Esophagus muscularis mucosa (tissue), 4 donors: ENCODE results near the gene SBNO2. TPM values are rescaled to one million over a fixed set of nuclear protein-coding genes. Genes with fewer than 3 reads are reported as not detected.

ENCODE experiments used
- DNase-seq: peaks from one replicate; pipeline ENCODE4 v3.0.0-alpha.2; 2017; ENCODE audit errors: extremely low spot score
- H3K27ac ChIP-seq, 4 donors: fragments of 200-600 bp; sonication (generic); replicated peaks in 1 of 4; 1 replicate in 3 of 4; 2 replicates in 1 of 4; pipeline ENCODE4 v1.5.1; 2016 to 2019; ENCODE audit warnings: mild to moderate bottlenecking in 1 of 4
- H3K27me3 ChIP-seq, 4 donors: fragments of 200-600 bp; sonication (generic); one replicate each; pipeline versions ENCODE4 v1.5.1 to v1.6.0; 2016 to 2019
- H3K36me3 ChIP-seq, 4 donors: fragments of 200-600 bp; sonication (generic); one replicate each; pipeline ENCODE4 v1.5.1; 2016 to 2019
- H3K4me1 ChIP-seq, 4 donors: fragments of 200-600 bp; sonication (generic); one replicate each; pipeline ENCODE4 v1.5.1; 2016 to 2019
- H3K4me3 ChIP-seq, 4 donors: fragments of 200-600 bp; sonication (generic); 1 replicate in 2 of 4; 2 replicates in 2 of 4; pipeline ENCODE4 v1.5.1; 2016 to 2019; ENCODE audit warnings: mild to moderate bottlenecking in 4 of 4, moderate library complexity in 1 of 4
- H3K9me3 ChIP-seq, 4 donors: fragments of 200-600 bp; sonication (generic); 1 replicate in 3 of 4; 2 replicates in 1 of 4; pipeline ENCODE4 v1.5.1; 2016 to 2019
- EP300 ChIP-seq: sonication (generic); formaldehyde crosslinking; IDR thresholded peaks from one replicate; pipeline ENCODE4 v1.6.1; 2017; ENCODE audit warnings: antibody characterized with exemption
- POLR2A ChIP-seq: fragments of 450-650 bp; IDR thresholded peaks from one replicate; pipeline ENCODE4 v1.6.1; 2017; ENCODE audit warnings: antibody characterized with exemption, moderate library complexity, mild to moderate bottlenecking, low read depth
- POLR2AphosphoS5 ChIP-seq, 2 donors: sonication (generic); formaldehyde crosslinking; IDR thresholded peaks; one replicate each; pipeline ENCODE4 v1.6.1; 2017; ENCODE audit warnings: antibody characterized with exemption in 2 of 2
- WGBS: methylation state at CpG from one replicate; pipeline ENCODE4 v1.1.5; 2018; 5-methylcytosine and 5-hydroxymethylcytosine counted together
- intact Hi-C: fragments of 100-400 bp; cut with DNase I; formaldehyde crosslinking; loops from one replicate; pipeline ENCODE4 v1.15.1; 2023
- total RNA-seq, 4 donors: library from RNA; depleted of rRNA; stranded (reverse); fragments of >200 nt; gene quantifications; one replicate each; pipeline versions ENCODE4 v1.1.0 to v1.2.1, GENCODE V29; 2016
- TF ChIP-seq, protein P1 (sequence below), 3 experiments: fragments of 200-600 bp in 2 of 3; fragments of 450-650 bp in 1 of 3; sonication (generic) in 2 of 3; IDR thresholded peaks; one replicate each; pipeline ENCODE4 v1.5.1; 2017 to 2019; ENCODE audit warnings: antibody characterized with exemption in 3 of 3, mild to moderate bottlenecking in 2 of 3, moderate library complexity in 1 of 3

SBNO2 gene
- total RNA-seq, 4 donors from 2014 or later = 16.2 to 141 (median 30.5) TPM

DNA sequence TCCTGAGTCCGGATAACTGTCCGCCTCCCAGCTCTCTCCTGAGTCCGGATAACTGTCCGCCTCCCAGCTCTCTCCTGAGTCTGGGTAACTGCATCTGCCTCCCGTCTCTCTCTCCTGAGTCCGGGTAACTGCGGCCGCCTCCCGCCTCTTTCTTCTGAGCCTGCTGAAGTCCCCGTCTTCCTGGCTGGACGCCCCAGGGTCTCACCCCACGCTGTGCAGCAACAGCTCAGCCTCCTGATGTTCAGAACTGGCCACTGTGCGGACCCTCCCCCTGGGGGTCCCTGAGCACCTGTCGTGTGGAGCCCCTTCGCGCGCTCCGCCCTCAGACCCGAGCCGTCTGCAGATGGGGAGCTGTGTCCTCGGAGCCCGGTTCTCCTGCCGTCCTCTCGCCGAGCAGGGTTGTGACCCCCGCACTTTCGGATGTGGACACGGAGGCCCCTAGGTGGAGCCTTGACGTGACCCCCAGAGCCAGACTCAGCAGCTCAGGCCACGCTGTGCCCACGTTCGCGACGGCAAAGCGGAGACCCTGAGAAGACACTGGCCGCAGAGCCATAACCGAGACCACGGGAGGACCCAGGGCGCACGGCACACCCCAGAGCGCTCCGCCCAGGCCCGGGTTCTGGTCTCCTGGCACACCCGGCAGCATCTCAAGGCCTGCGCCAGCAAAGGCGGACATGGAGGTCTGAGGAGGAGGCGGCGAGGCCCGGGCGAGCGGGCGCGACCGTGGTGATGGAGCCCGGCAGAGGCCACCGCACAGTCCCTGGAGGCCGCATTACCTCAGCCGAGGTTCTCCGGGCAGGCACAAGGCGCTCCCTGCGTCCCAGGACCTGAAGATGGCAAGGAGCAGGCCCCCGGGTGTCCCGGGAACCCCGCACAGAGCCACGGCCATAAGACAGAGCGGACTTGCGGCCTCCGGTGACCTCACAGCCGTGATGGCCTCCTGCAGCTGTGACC, 15.9 kb downstream of the SBNO2 start:
- WGBS = 92% methylated on average over 46 of the region's 69 CpGs
- Histone ChIP-seq H3K36me3 (peaks cover 0 to 30% (median 26%) of the 10 kb centered on the region in 4 donors), H3K9me3 (no peaks in the 10 kb centered on the region), H3K27me3 (no peaks in the 10 kb centered on the region), H3K27ac (no peak overlapping the region), H3K4me1 (peaks cover 35 to 68% (median 50%) of the 10 kb centered on the region in 4 donors), H3K4me3 (no peak overlapping the region)
- TF ChIP-seq EP300 (no peak), POLR2AphosphoS5 (IDR thresholded peaks at IDR 0.05) (no peak), POLR2A (no peak)
- TF ChIP-seq, protein P1, sequence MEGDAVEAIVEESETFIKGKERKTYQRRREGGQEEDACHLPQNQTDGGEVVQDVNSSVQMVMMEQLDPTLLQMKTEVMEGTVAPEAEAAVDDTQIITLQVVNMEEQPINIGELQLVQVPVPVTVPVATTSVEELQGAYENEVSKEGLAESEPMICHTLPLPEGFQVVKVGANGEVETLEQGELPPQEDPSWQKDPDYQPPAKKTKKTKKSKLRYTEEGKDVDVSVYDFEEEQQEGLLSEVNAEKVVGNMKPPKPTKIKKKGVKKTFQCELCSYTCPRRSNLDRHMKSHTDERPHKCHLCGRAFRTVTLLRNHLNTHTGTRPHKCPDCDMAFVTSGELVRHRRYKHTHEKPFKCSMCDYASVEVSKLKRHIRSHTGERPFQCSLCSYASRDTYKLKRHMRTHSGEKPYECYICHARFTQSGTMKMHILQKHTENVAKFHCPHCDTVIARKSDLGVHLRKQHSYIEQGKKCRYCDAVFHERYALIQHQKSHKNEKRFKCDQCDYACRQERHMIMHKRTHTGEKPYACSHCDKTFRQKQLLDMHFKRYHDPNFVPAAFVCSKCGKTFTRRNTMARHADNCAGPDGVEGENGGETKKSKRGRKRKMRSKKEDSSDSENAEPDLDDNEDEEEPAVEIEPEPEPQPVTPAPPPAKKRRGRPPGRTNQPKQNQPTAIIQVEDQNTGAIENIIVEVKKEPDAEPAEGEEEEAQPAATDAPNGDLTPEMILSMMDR (IDR thresholded peaks at IDR 0.05) = no peak
- no peak for DNase-seq
- intact Hi-C loops = no loop called here

DNA sequence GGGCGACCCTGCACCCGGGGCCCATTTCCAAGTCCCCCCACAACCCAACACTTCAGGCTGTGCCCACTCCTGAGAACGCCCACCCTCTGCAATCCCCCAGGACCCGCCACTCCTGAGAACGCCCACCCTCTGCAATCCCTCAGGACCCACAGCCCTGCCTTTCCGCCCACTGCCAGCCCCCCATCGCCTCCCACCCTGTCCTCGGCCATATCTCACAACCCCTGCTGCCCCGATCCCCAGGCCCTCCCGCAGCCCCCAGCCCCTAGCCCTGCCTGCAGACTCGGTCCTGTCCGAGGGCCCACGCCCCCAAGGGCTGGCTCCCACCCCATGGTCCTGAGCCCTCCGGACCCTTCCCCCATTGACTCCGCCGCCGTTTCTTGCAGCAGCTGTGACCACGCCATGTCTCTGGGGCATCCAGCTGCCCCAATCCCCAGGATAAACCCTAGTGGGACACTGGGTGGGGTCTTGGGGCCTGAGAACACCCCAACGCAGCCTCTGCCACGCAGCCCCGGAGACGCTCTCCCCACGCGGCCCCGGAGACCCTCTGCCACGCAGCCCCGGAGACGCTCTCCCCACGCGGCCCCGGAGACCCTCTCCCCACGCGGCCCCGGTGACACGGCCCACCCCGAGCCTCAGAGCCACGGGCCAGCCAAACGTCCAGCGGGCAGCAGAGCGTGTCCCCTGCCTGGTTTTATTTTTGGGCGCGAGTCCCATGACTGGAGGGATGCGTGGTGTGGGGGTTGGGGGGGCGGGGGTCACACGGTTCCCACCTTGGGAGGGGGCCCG, 17.0 kb downstream of the SBNO2 start:
- TF ChIP-seq EP300 (no peak), POLR2AphosphoS5 (IDR thresholded peaks at IDR 0.05) (no peak), POLR2A (no peak)
- TF ChIP-seq, protein P1 (IDR thresholded peaks at IDR 0.05) = no peak
- Histone ChIP-seq H3K27ac (peak overlapping the region in 1 of 4 donors; percentile 88), H3K4me3 (no peak overlapping the region), H3K27me3 (no peaks in the 10 kb centered on the region), H3K4me1 (peaks cover 44 to 68% (median 53%) of the 10 kb centered on the region in 4 donors), H3K36me3 (peaks cover 0 to 40% (median 32%) of the 10 kb centered on the region in 4 donors), H3K9me3 (no peaks in the 10 kb centered on the region)
- WGBS = 93% methylated on average over 36 of the region's 46 CpGs
- intact Hi-C loops = no loop called here
- DNase-seq = no peak

DNA sequence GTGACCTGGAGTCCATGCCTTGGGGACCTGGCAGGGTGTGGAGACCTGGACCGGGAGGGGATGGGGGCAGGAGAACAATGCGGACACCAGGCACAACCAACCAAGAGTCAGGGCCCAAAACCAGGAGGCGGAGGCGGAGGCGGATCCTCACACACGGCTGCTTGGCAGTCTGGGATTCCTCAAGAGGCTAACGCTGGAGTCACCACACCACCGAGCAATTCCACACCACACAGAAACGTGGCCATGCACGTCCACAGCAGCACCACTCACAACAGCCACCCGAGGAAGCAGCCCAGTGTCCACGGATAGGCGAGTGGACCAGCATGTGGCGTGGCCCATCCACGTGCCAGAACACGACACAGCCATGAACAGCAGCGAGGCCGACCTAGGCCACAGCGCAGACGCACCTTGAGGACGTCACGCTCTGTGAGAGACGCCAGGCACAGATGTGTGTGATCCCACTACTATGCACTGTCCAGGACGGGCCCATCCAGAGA, 17.7 kb downstream of the SBNO2 start:
- no peak overlapping the region for H3K4me3 ChIP-seq
- TF ChIP-seq, protein P1 (IDR thresholded peaks at IDR 0.05) = no peak
- no peak for TF ChIP-seq EP300
- no peak for TF ChIP-seq POLR2AphosphoS5 (IDR thresholded peaks at IDR 0.05)
- TF ChIP-seq POLR2A = no peak
- H3K9me3 ChIP-seq = no peaks in the 10 kb centered on the region
- 86% methylated on average over 20 of the region's 24 CpGs for WGBS
- peaks cover 0 to 47% (median 35%) of the 10 kb centered on the region in 4 donors for H3K36me3 ChIP-seq
- H3K27me3 ChIP-seq = no peaks in the 10 kb centered on the region
- peaks cover 45 to 68% (median 53%) of the 10 kb centered on the region in 4 donors for H3K4me1 ChIP-seq
- peak overlapping the region; percentile 75 to 88 (median 81) for H3K27ac ChIP-seq
- DNase-seq = no peak
- intact Hi-C loops = no loop called here

DNA sequence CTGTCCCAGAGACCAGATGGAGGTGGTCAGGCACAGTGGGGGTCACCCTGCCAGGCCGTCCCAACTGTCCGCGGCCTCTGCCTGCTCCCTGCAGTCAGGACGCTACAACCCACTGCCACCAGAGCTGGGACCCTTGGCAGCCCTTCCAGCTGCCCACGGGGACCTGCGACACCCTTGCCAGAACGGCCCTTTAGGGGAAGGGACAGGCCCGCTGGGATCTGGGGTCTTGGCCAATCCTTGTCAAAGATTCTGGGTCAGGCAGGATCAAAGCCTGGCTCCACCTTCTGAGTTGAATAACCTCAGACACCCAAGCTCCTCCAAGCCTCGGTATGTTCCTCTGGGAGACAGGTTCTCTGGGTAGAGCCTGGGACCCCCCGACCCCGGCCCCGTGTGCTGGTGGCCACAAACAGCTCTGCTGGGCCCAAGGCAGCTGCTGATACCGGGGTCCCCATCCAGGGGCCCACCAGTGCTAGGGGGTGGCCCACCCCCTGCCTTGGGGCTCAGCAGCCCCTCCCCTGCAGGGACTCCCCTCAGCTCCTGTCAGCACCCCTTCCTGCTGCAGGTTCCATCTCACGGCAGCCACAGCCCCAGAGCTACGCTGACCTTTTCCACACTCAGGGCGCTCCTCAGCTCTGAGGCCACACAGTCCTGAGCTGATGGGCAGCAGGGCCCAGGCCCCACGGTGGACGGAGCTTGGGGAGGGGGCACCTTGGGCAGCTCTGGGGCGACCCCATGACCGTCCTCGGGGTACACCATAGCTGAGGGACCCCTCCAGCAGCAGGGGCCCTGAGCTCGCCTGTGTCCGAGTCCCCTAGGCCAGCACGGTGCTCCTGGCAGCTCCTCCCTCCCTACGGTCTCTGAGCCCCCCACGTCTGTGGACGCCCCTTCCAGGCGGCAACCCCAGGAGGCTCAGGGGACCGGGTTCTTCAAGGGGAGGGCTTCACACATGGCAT, 18.4 kb downstream of the SBNO2 start:
- Histone ChIP-seq H3K27ac (peak overlapping the region; percentile 75 to 88 (median 81)), H3K4me1 (peaks cover 52 to 71% (median 60%) of the 10 kb centered on the region in 4 donors), H3K9me3 (no peaks in the 10 kb centered on the region), H3K4me3 (peak overlapping the region; percentile 28 to 47 (median 34)), H3K36me3 (peaks cover 0 to 52% (median 40%) of the 10 kb centered on the region in 4 donors), H3K27me3 (no peaks in the 10 kb centered on the region)
- TF ChIP-seq EP300 (no peak), POLR2AphosphoS5 (IDR thresholded peaks at IDR 0.05) (no peak), POLR2A (no peak)
- TF ChIP-seq, protein P1 (IDR thresholded peaks at IDR 0.05) = no peak
- WGBS = 41% methylated on average over 4 of the region's 29 CpGs
- DNase-seq = no peak
- intact Hi-C loops = no loop called here
